ENCODE measurements around the gene PITPNC1.

DNA sequence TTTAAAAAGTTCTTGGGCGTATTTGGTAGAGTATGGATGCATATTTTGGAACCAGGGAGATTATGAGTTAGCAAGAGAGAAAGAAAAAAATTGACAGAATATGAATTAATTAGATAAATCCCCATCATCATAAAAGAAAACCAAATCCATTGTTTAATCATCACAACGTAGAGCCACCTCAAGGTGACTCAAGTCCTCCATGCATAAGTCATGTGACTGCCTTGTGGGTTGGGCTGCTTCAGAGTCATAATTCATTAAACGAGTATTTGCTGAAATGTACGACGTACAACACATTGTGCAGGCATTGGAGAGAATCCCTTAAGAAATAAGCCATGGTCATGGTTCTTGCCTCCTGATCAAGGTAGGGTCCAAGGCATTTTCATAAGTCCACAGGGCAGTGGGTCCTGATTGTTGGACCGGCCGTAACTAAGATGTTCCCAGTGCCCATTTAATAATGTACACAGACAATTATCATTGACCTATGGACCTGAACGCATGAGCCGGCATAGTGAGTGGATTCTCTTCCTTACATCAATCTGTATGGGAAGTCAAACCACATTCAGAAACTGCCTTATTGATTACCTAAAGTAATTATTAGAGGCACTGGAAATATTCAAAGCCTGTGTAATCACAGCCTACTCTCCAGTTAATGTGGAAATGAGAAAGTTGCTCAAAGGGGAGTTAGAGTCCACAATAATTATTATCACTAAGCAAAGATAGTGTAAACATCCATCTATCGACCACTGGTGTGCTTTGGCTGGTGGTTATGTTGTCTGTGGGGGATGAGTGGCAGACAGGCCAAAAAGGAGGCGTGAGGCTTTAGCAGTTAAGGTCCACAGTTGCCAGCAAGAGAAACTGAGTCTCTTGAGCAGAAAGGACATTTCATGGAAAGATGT, 165.4 kb downstream of the PITPNC1 start:
- TF ChIP-seq POLR2AphosphoS5 (IDR thresholded peaks at IDR 0.05) (no peak), EP300 (IDR thresholded peaks at IDR 0.05) (no peak)
- TF ChIP-seq, protein P1, sequence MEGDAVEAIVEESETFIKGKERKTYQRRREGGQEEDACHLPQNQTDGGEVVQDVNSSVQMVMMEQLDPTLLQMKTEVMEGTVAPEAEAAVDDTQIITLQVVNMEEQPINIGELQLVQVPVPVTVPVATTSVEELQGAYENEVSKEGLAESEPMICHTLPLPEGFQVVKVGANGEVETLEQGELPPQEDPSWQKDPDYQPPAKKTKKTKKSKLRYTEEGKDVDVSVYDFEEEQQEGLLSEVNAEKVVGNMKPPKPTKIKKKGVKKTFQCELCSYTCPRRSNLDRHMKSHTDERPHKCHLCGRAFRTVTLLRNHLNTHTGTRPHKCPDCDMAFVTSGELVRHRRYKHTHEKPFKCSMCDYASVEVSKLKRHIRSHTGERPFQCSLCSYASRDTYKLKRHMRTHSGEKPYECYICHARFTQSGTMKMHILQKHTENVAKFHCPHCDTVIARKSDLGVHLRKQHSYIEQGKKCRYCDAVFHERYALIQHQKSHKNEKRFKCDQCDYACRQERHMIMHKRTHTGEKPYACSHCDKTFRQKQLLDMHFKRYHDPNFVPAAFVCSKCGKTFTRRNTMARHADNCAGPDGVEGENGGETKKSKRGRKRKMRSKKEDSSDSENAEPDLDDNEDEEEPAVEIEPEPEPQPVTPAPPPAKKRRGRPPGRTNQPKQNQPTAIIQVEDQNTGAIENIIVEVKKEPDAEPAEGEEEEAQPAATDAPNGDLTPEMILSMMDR (IDR thresholded peaks at IDR 0.05): no peak
